HG03520 (cell line): ENCODE data around the gene WEE2.
"Not testable (repeated sequence)": the region's sequence is repeated elsewhere in the genome, so short reads cannot be mapped to it uniquely, and the experiment has no call there.

Source experiments
- ATAC-seq: cut with Tn5 transposase; IDR thresholded peaks from one replicate; pipeline ENCODE4 v1.9.1; 2021; ENCODE audit warnings: mild to moderate bottlenecking, moderate library complexity; ENCODE audit not compliant: unreplicated experiment

Gene WEE2

GRCh38 chr7:141770083-141770583 lies 62.0 kb downstream of the WEE2 start:
- not testable (repeated sequence) for ATAC-seq

DNA sequence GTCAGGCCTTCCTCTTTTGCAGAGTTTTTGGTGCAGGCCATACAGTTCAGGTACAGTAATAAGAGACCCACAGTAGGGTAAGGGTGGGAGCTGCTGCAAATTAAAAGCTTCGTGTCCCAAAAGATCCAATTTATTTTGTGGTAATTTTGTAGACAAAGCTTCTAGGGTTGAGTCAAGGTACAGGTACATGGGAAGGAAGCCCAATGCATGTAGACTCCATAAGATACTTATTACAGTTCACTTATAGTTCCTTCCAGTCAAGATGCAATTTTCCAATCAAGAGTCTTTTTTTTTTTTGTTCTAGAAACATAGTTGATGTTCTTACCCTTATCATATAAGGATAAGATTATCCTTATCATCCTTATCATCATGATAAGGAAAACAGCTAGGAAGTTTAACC lies 68.2 kb downstream of the WEE2 start, which contains the start of gene TAS2R4:
Gene TAS2R4 (plus strand): TSS at position 301 of the 400 bp plus-strand sequence. CDS start 1,815 bp downstream, outside the sequence.
- ATAC-seq = no peak
